IPS-18a (cell line): Measurements from ENCODE around the gene BABAM2.
"Not testable (repeated sequence)": the region's sequence is repeated elsewhere in the genome, so short reads cannot be mapped to it uniquely, and the experiment has no call there.

Experiments
- H3K27ac ChIP-seq: one replicate; pipeline ENCODE4 v1.5.1; 2013; ENCODE audit warnings: low read length
- H3K27me3 ChIP-seq: one replicate; pipeline ENCODE4 v1.6.1; 2013; ENCODE audit warnings: mild to moderate bottlenecking, low read length; ENCODE audit not compliant: control insufficient read depth, insufficient read depth
- H3K36me3 ChIP-seq: one replicate; pipeline ENCODE4 v1.6.1; 2013; ENCODE audit warnings: low read depth, low read length; ENCODE audit not compliant: control insufficient read depth
- H3K4me1 ChIP-seq: one replicate; pipeline ENCODE4 v1.6.1; 2013; ENCODE audit warnings: low read depth, low read length; ENCODE audit not compliant: control insufficient read depth
- H3K4me3 ChIP-seq: one replicate; pipeline ENCODE4 v1.5.1; 2013; ENCODE audit warnings: low read length
- H3K9ac ChIP-seq: one replicate; pipeline ENCODE4 v1.6.1; 2013; ENCODE audit warnings: mild to moderate bottlenecking, low read length, moderate library complexity
- H3K9me3 ChIP-seq: one replicate; pipeline ENCODE4 v1.6.1; 2013; ENCODE audit warnings: low read depth, low read length; ENCODE audit not compliant: control insufficient read depth

BABAM2 gene

GRCh38 chr2:27857417-27858172 is 32.9 kb upstream of the BABAM2 start:
- no peak overlapping the region for H3K9ac ChIP-seq
- H3K9me3 ChIP-seq, result no peaks in the 10 kb centered on the region
- no peaks in the 10 kb centered on the region for H3K4me1 ChIP-seq
- no peaks in the 10 kb centered on the region for H3K36me3 ChIP-seq
- no peak overlapping the region for H3K4me3 ChIP-seq
- H3K27ac ChIP-seq, result no peak overlapping the region
- no peaks in the 10 kb centered on the region for H3K27me3 ChIP-seq

GRCh38 chr2:27860111-27860510 is 30.4 kb upstream of the BABAM2 start:
- H3K36me3 ChIP-seq, result no peaks in the 10 kb centered on the region
- H3K9ac ChIP-seq, result no peak overlapping the region
- no peaks in the 10 kb centered on the region for H3K9me3 ChIP-seq
- H3K27ac ChIP-seq, result no peak overlapping the region
- no peak overlapping the region for H3K4me3 ChIP-seq
- no peaks in the 10 kb centered on the region for H3K4me1 ChIP-seq
- H3K27me3 ChIP-seq, result no peaks in the 10 kb centered on the region

- H3K4me3 ChIP-seq, result no peak overlapping the region
- no peaks in the 10 kb centered on the region for H3K36me3 ChIP-seq
- H3K4me1 ChIP-seq, result no peaks in the 10 kb centered on the region
- no peak overlapping the region for H3K9ac ChIP-seq
- no peaks in the 10 kb centered on the region for H3K27me3 ChIP-seq
- no peaks in the 10 kb centered on the region for H3K9me3 ChIP-seq
- no peak overlapping the region for H3K27ac ChIP-seq
Measured at GRCh38 chr2:27863146-27863545, 27.4 kb upstream of the BABAM2 start.

GRCh38 chr2:27863955-27864354 is 26.6 kb upstream of the BABAM2 start:
- H3K27ac ChIP-seq, H3K9me3 ChIP-seq, H3K4me3 ChIP-seq, H3K27me3 ChIP-seq, H3K4me1 ChIP-seq, H3K36me3 ChIP-seq, H3K9ac ChIP-seq: not testable (repeated sequence)

GRCh38 chr2:27866237-27866636 is 24.3 kb upstream of the BABAM2 start:
- H3K36me3 ChIP-seq, result no peaks in the 10 kb centered on the region
- H3K27me3 ChIP-seq, result no peaks in the 10 kb centered on the region
- no peak overlapping the region for H3K9ac ChIP-seq
- H3K9me3 ChIP-seq, result no peaks in the 10 kb centered on the region
- H3K4me1 ChIP-seq, result no peaks in the 10 kb centered on the region
- H3K27ac ChIP-seq, result no peak overlapping the region
- no peak overlapping the region for H3K4me3 ChIP-seq

- H3K4me1 ChIP-seq, result no peaks in the 10 kb centered on the region
- H3K4me3 ChIP-seq, result no peak overlapping the region
- no peaks in the 10 kb centered on the region for H3K9me3 ChIP-seq
- no peak overlapping the region for H3K9ac ChIP-seq
- no peaks in the 10 kb centered on the region for H3K36me3 ChIP-seq
- H3K27ac ChIP-seq, result no peak overlapping the region
- H3K27me3 ChIP-seq, result no peaks in the 10 kb centered on the region
Measured at GRCh38 chr2:27869763-27870162, 20.8 kb upstream of the BABAM2 start.

- no peak overlapping the region for H3K27ac ChIP-seq
- no peaks in the 10 kb centered on the region for H3K9me3 ChIP-seq
- no peaks in the 10 kb centered on the region for H3K36me3 ChIP-seq
- H3K4me1 ChIP-seq, result no peaks in the 10 kb centered on the region
- H3K9ac ChIP-seq, result no peak overlapping the region
- H3K27me3 ChIP-seq, result no peaks in the 10 kb centered on the region
- no peak overlapping the region for H3K4me3 ChIP-seq
Measured at GRCh38 chr2:27870724-27871123, 19.8 kb upstream of the BABAM2 start.

- Histone ChIP-seq H3K9me3 (no peaks in the 10 kb centered on the region), H3K9ac (no peak overlapping the region), H3K4me1 (no peaks in the 10 kb centered on the region), H3K36me3 (no peaks in the 10 kb centered on the region), H3K27me3 (no peaks in the 10 kb centered on the region), H3K27ac (no peak overlapping the region), H3K4me3 (no peak overlapping the region)
Measured at GRCh38 chr2:27871802-27872201, 18.7 kb upstream of the BABAM2 start.

GRCh38 chr2:27873091-27873490 is 17.4 kb upstream of the BABAM2 start:
- Histone ChIP-seq H3K9ac (no peak overlapping the region), H3K27ac (no peak overlapping the region), H3K36me3 (no peaks in the 10 kb centered on the region), H3K27me3 (no peaks in the 10 kb centered on the region), H3K4me3 (no peak overlapping the region), H3K9me3 (no peaks in the 10 kb centered on the region), H3K4me1 (no peaks in the 10 kb centered on the region)

- Histone ChIP-seq H3K36me3 (no peaks in the 10 kb centered on the region), H3K27ac (no peak overlapping the region), H3K4me3 (no peak overlapping the region), H3K27me3 (no peaks in the 10 kb centered on the region), H3K9ac (no peak overlapping the region), H3K9me3 (no peaks in the 10 kb centered on the region), H3K4me1 (no peaks in the 10 kb centered on the region)
Measured at GRCh38 chr2:27875089-27875881, 15.2 kb upstream of the BABAM2 start.

- no peaks in the 10 kb centered on the region for H3K36me3 ChIP-seq
- H3K4me1 ChIP-seq, result no peaks in the 10 kb centered on the region
- no peak overlapping the region for H3K27ac ChIP-seq
- H3K9me3 ChIP-seq, result no peaks in the 10 kb centered on the region
- no peak overlapping the region for H3K9ac ChIP-seq
- no peaks in the 10 kb centered on the region for H3K27me3 ChIP-seq
- no peak overlapping the region for H3K4me3 ChIP-seq
Measured at GRCh38 chr2:27878825-27879224, 11.7 kb upstream of the BABAM2 start.
